Activated naive CD8-positive, alpha-beta T cell treated with anti-CD3 and anti-CD28 coated beads for 36 hours (primary cell): Measurements from ENCODE around the gene RANBP10. TPM values are rescaled to one million over a fixed set of nuclear protein-coding genes. Genes with fewer than 3 reads are reported as not detected.

Experiments used
- DNase-seq: peaks from one replicate; pipeline ENCODE4 v3.0.0; 2021
- H3K27ac Mint-ChIP-seq: one replicate; pipeline ENCODE4 v1.8.0; 2022; ENCODE audit warnings: mild to moderate bottlenecking, moderate library complexity, mixed read lengths
- H3K27me3 Mint-ChIP-seq: one replicate; pipeline ENCODE4 v1.8.0; 2022; ENCODE audit warnings: mild to moderate bottlenecking, mixed read lengths
- H3K36me3 Mint-ChIP-seq: one replicate; pipeline ENCODE4 v1.8.0; 2021; ENCODE audit warnings: mild to moderate bottlenecking, mixed read lengths
- H3K4me1 Mint-ChIP-seq: one replicate; pipeline ENCODE4 v1.8.0; 2021; ENCODE audit warnings: mixed read lengths
- H3K4me3 Mint-ChIP-seq: one replicate; pipeline ENCODE4 v1.8.0; 2022; ENCODE audit warnings: mild to moderate bottlenecking, moderate library complexity, mixed read lengths
- H3K9me3 Mint-ChIP-seq: one replicate; pipeline ENCODE4 v1.8.0; 2022; ENCODE audit warnings: mixed read lengths
- total RNA-seq, 2 experiments: library from RNA; stranded (reverse); gene quantifications; one replicate each; pipeline ENCODE4 v1.2.3, GENCODE V29; 2021

Gene RANBP10
- total RNA-seq, 2 experiments from 2014 or later, result 16.1 to 16.2 TPM

DNA sequence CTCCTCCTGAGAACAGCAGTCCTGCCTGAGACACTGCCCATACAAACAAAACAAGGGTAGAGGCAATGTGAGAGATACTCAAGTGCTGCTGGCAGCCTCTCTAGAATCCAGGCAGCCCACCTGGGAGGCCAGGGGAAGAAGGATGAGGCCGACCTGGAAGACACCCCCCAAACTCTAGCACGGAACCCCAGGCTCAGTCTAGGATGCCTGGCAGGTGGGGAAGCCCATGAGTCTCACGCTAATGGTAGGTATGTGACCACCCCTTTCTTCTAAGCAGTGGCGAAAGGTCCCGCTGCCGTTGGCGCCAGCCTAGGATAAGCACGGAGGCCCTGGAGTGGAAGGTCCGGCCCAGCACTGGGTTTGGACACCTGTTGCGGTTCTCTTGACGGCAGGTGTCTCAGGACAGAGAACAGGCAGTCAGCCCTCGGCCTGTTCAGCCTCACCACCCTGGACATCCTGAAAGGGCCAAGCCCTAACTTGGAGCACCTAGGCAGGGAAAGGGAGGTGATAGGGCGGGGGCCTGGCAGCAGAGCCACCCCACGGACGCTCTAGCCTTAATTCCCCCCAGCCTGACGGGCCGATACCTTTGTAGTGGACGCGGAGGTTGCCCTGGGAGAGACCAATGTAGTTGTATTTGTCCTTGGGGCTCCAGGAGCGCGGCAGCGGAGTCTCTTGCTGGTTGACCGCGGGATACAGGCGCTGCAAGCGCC, 487 bp downstream of the RANBP10 start:
- H3K27ac Mint-ChIP-seq, result peak overlapping the region; percentile 73
- H3K9me3 Mint-ChIP-seq, result no peaks in the 10 kb centered on the region
- no peaks in the 10 kb centered on the region for H3K27me3 Mint-ChIP-seq
- peaks cover 48% of the 10 kb centered on the region for H3K4me1 Mint-ChIP-seq
- peak; percentile 11 for DNase-seq
- H3K36me3 Mint-ChIP-seq, result peaks cover 33% of the 10 kb centered on the region
- peak overlapping the region; percentile 90 for H3K4me3 Mint-ChIP-seq

DNA sequence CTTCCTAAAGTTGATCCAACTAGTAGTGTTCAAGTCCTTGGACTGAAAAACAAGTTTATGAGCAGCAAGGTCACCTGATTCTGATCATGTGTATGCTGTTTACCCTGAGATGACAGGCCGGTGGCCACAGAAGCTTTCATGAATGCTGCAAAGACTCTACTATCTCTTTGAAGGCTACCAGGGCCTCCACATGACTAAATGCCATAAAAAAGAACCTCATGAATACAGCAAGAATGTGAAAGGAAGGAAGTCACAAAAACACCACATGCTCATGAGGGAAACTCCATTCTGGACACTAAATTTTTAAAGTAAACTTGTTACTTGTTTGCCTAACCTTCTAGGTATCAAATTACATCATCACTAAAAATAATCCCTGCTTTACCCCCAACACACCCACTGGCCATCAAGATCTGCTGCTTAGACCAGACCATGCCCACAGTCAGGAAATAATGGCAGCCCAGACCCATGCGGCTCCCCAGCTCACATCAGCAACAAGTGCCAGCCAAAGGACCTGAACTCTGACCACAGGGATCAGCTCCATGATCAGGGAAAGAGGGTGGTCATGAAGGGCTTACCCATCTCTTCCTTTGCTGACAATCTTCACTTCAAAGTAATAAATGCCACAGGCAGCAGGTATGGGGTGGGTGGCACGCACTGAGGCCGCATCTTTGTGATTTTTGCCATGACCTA, 1.4 kb downstream of the RANBP10 start:
- Mint-ChIP-seq H3K4me3 (peak overlapping the region; percentile 90), H3K27me3 (no peaks in the 10 kb centered on the region), H3K36me3 (peaks cover 37% of the 10 kb centered on the region), H3K9me3 (no peaks in the 10 kb centered on the region), H3K27ac (peak overlapping the region; percentile 73), H3K4me1 (peaks cover 56% of the 10 kb centered on the region)
- DNase-seq, result no peak

DNA sequence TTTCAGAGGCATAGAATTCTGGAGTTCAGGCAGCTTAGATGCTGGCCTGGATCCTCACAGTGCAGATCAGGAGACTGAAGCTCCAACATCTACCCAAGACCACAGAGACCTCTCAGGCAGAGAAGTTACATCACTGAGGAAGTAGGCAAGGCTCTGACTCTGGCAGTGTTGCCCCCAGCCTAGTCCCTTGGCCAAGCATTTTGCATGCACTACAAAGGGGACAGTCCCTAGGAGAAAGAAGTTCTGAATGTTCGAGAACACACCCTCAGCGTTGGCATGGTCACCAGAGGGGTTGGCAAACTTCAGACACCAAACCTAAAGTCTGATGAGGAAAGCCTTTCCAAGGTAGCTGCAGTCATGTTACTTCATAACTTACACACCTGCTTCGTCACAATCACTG, 2.5 kb downstream of the RANBP10 start:
- Mint-ChIP-seq H3K4me3 (peak overlapping the region; percentile 40), H3K27me3 (no peaks in the 10 kb centered on the region), H3K9me3 (no peaks in the 10 kb centered on the region), H3K27ac (no peak overlapping the region), H3K4me1 (peaks cover 61% of the 10 kb centered on the region), H3K36me3 (peaks cover 41% of the 10 kb centered on the region)
- DNase-seq, result peak; percentile 32

DNA sequence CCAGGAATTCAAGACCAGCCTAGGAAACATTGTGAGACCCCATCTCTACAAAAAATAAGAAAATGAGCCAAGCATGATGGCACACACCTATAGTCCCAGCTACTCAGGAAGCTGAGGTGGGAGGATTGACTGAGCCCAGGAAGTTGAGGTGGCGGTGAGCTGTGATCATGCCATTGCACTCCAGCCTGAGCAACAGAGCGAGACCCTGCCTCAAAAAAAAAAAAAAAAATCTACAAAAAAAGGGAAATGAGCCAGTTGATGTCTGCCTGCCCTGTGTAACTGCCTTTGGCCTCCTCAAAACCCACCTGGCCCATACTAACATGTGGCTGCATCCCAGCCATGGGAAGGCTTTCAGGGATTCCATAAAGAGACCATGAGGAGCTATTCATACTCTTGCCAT, 4.5 kb downstream of the RANBP10 start:
- H3K4me3 Mint-ChIP-seq, result no peak overlapping the region
- no peaks in the 10 kb centered on the region for H3K27me3 Mint-ChIP-seq
- H3K27ac Mint-ChIP-seq, result peak overlapping the region; percentile 38
- H3K4me1 Mint-ChIP-seq, result peaks cover 58% of the 10 kb centered on the region
- peaks cover 44% of the 10 kb centered on the region for H3K36me3 Mint-ChIP-seq
- H3K9me3 Mint-ChIP-seq, result no peaks in the 10 kb centered on the region
- peak; percentile 15 for DNase-seq

DNA sequence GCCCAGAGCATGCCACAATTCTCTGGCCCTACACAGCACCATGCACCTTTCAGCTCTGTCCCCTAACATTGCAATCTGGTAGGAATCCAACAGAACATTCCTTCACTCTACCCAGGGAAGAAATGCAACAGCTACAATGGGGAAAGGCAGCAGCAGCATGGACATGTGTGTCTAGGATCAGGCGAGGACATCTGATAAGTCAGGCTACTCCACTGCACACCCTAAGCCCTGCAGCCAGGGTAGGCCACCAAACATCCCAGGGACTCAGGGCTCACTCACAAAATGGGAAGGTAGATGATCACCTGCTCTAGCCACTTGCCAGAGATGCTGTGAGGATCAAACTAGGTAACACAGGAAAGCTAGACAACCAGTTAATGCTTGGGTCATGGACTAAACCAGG, 5.1 kb downstream of the RANBP10 start:
- no peak overlapping the region for H3K4me3 Mint-ChIP-seq

DNA sequence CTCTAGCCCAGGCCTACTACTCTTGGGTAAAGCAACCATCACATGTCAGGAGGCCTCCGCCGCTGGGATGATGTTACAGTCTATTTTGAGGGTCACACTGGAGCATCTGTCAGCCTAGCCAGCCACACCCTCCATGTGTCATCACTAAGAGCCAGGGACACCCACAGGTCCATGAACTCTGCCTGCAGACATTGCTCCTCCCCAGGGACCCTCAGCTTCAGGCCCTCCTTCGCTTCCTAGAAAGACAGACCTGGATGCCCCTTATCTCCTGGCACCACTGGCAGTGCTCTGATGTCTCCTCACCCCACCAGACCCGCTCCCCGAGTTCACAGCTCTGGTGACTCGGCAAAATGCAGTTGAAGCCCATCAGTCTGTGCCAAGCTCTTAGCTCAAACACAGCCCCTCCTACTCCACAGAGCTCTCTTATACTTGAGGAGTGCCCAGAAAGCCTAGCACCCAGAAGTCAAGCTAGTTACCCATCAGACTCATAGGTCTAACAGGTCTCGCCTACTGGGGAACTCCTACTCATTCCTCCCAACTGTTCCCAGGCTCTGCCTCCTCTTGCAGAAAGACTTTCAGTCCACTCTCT, 5.9 kb downstream of the RANBP10 start:
- peaks cover 46% of the 10 kb centered on the region for H3K36me3 Mint-ChIP-seq
- H3K27me3 Mint-ChIP-seq, result no peaks in the 10 kb centered on the region
- no peak for DNase-seq
- no peak overlapping the region for H3K4me3 Mint-ChIP-seq
- no peak overlapping the region for H3K27ac Mint-ChIP-seq
- peaks cover 59% of the 10 kb centered on the region for H3K4me1 Mint-ChIP-seq
- H3K9me3 Mint-ChIP-seq, result no peaks in the 10 kb centered on the region

More for the DNA sequence above, 5.1 kb downstream of the RANBP10 start:
- Mint-ChIP-seq H3K36me3 (peaks cover 46% of the 10 kb centered on the region), H3K9me3 (no peaks in the 10 kb centered on the region), H3K4me1 (peaks cover 60% of the 10 kb centered on the region), H3K27ac (no peak overlapping the region), H3K27me3 (no peaks in the 10 kb centered on the region)
- no peak for DNase-seq

DNA sequence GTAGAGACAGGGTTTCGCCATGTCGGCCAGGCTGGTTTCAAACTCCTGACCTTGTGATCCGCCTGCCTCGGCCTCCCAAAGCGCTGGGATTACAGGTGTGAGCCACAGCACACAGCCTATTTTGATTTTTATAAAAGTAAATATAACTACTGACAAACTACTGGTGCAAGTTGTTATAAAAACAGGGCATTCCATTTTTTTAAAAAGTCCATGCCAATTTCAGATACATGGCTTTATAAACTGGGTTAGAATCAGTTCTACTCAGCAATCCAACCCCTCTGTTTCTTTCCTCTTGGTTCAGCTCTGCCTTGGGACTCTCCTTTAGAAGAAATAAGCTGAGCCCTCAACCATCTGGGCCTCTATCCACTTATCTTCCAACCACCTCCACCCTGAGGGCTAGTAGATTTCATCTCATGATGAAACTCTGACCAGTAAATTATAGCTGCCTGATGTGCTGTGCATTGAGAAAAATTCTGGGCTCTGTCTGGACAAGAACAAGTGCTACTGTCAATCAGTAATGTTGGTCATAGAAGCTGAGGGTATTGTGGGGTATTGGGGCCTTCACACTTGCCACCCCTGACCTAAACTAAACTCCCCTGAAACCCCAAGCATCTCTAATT, 10.2 kb downstream of the RANBP10 start:
- Mint-ChIP-seq H3K4me1 (peaks cover 20% of the 10 kb centered on the region), H3K4me3 (no peak overlapping the region), H3K27me3 (no peaks in the 10 kb centered on the region), H3K27ac (peak overlapping the region; percentile 25), H3K9me3 (no peaks in the 10 kb centered on the region), H3K36me3 (peaks cover 13% of the 10 kb centered on the region)
- no peak for DNase-seq

DNA sequence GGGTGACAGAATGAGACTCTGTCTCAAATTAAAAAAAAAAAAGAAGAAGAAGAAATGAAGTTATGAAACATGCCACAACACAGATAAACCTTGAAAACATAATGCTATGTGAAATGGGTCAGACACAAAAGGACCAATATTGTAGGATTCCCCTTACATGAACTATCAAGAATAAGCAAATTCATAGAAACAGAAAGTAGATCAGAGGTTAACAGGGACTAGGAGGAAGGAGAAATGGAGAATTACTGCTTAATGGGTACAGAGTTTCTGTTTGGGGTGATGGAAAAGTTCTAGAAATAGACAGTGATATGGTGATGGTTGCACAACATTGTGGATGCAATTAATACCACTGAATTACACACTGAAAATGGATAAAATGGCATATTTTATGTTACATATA, 16.3 kb downstream of the RANBP10 start:
- no peak overlapping the region for H3K27ac Mint-ChIP-seq

DNA sequence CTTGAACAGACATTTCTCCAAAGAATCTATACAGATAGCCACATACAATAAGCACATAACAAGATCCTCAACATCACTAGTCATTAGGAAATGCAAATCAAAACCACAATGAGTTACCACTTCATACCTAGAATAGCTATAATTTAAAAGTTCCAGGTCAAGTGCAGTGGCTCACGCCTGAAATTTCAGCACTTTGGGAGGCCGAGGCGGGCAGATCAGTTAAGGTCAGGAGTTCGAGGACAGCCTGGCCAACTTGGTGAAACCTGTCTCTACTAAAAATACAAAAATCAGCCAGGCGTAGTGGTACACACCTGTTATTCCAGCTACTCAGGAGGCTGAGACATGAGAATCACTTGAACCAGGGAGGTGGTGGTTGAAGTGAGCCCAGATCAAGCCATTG, 19.9 kb downstream of the RANBP10 start:
- Mint-ChIP-seq H3K4me1 (peaks cover 21% of the 10 kb centered on the region), H3K4me3 (no peak overlapping the region), H3K36me3 (peaks cover 15% of the 10 kb centered on the region), H3K27me3 (no peaks in the 10 kb centered on the region), H3K9me3 (peaks cover 2% of the 10 kb centered on the region), H3K27ac (no peak overlapping the region)
- no peak for DNase-seq

More for the DNA sequence above, 16.3 kb downstream of the RANBP10 start:
- H3K27me3 Mint-ChIP-seq, result no peaks in the 10 kb centered on the region
- no peak overlapping the region for H3K4me3 Mint-ChIP-seq
- no peaks in the 10 kb centered on the region for H3K9me3 Mint-ChIP-seq
- H3K36me3 Mint-ChIP-seq, result peaks cover 2% of the 10 kb centered on the region
- no peak for DNase-seq
- peaks cover 12% of the 10 kb centered on the region for H3K4me1 Mint-ChIP-seq

DNA sequence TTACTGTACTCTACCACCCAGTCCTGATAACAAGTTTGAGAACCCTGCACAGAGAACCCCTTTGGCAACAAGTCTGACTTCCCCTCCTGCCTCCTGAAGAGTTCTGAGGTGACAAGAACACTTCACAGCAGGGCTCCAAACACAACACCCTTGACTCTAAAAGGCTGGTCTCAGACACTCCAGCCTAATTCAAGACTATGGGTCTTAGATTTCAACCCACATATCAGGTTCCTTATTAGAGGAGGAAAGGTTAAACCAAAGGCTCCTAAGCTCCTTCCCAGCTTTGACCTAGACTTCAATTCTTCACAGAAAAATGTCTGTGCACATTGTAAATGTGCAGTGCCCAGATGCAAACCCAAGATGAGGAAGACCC, 23.0 kb downstream of the RANBP10 start:
- Mint-ChIP-seq H3K4me1 (peaks cover 34% of the 10 kb centered on the region), H3K36me3 (peaks cover 19% of the 10 kb centered on the region), H3K27me3 (no peaks in the 10 kb centered on the region), H3K4me3 (no peak overlapping the region), H3K9me3 (peaks cover 2% of the 10 kb centered on the region), H3K27ac (no peak overlapping the region)
- no peak for DNase-seq

DNA sequence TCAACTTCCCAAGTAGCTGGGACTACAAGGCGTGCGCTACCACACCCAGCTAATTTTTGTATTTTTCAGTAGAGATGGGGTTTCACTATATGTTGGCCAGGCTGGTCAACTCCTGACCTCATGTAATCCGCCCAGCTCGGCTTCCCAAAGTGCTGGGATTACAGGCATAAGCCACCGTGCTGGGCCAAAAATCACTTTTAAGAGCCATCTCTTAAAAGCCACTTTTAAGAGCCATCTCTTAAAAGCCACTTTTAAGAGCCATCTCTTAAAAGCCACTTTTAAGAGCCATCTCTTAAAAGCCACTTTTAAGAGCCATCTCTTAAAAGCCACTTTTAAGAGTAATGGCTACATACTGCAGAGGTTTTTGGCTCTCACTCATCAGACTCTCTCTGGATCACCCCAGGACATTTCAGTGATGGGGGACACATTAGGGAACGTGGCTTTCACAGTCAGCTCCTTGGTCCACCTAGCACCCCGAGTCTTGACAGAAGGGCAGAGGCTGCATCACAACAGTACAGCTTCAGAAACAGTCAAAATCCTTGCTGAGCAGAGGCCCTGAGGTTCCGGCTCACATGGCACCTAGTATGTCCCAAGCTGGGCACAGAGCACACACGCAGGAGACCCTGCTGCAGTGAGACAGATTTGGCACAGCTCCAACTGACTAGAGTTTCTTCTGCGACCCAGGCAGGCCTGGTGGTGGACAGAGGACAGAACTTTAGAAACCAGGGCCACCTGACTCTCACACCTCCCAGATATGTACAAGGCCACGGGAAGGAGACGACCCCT, 23.6 kb downstream of the RANBP10 start:
- Mint-ChIP-seq H3K27ac (no peak overlapping the region), H3K9me3 (peaks cover 2% of the 10 kb centered on the region), H3K27me3 (no peaks in the 10 kb centered on the region), H3K4me1 (peaks cover 34% of the 10 kb centered on the region), H3K36me3 (peaks cover 19% of the 10 kb centered on the region), H3K4me3 (no peak overlapping the region)
- no peak for DNase-seq

DNA sequence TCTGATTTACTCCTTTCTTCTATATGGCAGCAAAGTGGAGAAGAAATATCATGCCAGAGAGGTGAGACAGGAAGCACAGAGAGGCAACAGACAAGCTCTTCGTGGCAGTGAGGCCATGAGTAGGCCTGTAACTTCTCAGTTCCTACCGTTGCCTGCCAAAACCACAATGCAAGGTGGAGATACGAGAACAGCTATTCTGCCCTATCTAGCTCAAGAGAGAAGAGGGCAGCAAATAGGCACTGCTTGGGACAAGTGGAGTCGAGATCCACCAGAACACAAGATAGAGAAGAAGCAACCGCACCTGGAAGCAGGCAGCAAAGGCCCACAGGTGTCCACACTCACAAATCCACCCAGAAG, 24.8 kb downstream of the RANBP10 start:
- Mint-ChIP-seq H3K27me3 (no peaks in the 10 kb centered on the region), H3K9me3 (peaks cover 2% of the 10 kb centered on the region), H3K4me3 (no peak overlapping the region), H3K36me3 (peaks cover 21% of the 10 kb centered on the region), H3K4me1 (peaks cover 30% of the 10 kb centered on the region), H3K27ac (peak overlapping the region; percentile 35)
- no peak for DNase-seq

DNA sequence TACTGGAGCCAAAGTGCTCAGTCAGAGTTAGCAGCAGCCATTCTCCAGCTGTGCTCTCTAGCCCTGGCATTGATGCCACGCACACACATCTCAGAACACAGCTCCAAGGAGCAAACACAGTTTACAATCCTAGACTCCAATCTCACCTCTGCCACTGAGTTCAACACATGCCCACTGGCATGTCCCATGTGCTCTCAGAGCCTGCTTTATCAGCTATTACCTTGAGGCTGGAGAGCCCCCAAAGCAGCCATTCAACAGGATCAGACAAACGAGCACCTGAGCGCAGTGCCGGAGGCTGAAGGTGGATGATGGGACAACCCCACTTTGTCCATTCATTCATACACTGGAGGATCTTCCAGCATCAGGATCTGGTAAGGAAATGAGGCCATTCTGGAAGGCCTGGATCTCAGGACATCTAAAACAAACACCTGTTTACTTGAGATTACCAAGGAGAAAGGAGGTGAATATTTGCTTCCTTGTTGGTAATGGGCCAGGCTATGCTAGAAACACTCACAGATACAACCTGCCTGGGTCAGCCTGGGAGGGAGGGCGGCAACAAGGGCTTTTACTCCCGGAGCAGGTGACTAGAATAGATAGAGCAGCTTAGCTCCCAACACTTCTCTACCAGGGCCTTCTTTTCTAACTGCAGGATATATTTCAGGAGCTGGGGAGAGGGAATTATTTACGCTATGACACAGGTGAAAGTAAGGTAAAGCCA, 25.4 kb downstream of the RANBP10 start:
- H3K36me3 Mint-ChIP-seq, result peaks cover 21% of the 10 kb centered on the region
- H3K27ac Mint-ChIP-seq, result peak overlapping the region; percentile 35
- peaks cover 27% of the 10 kb centered on the region for H3K4me1 Mint-ChIP-seq
- peaks cover 2% of the 10 kb centered on the region for H3K9me3 Mint-ChIP-seq
- no peak for DNase-seq
- no peaks in the 10 kb centered on the region for H3K27me3 Mint-ChIP-seq
- H3K4me3 Mint-ChIP-seq, result no peak overlapping the region

DNA sequence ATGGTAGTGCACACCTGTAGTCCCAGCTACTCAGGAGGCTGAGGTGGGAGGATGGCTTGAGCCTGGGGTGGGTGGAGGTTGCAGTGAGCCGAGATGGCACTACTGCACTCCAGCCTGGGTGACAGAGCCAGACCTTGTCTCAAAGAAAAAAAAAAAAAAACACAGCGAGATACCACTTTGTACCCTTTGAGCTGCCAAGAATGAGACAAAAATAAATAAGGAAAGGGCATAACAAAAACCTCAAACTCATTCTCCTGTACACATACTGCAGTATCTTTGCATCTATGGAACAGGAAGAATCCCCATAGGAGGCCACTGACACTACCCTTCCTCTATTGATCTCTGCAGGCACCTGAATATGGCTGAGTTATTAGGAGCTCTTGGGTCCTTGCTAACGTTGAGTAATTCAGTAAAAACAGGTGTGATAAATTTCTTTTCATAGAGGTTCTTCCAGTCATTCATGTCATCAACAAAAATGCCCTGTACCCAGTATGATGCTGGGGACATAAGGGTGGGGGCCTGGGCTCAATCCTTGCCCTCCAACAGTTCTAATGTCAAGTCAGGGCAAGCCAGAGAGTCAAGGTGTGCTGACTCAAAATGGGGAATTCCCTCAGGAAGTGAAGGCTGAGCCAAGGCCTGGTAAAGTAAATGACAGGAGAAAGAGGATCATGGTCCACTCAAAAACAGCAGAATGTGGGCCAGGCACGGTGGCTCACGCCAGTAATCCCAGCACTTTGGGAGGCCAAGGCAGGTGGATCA, 26.9 kb downstream of the RANBP10 start:
- Mint-ChIP-seq H3K9me3 (peaks cover 2% of the 10 kb centered on the region), H3K36me3 (peaks cover 19% of the 10 kb centered on the region), H3K27ac (no peak overlapping the region), H3K4me1 (peaks cover 29% of the 10 kb centered on the region), H3K27me3 (no peaks in the 10 kb centered on the region), H3K4me3 (no peak overlapping the region)
- DNase-seq, result no peak
